HG02852 (cell line): ENCODE results near the gene CDC42BPB.
"Not testable (repeated sequence)": the region's sequence is repeated elsewhere in the genome, so short reads cannot be mapped to it uniquely, and the experiment has no call there.

ENCODE experiments used
- ATAC-seq: cut with Tn5 transposase; IDR thresholded peaks from one replicate; pipeline ENCODE4 v1.9.1; 2021; ENCODE audit warnings: mild to moderate bottlenecking, moderate library complexity; ENCODE audit not compliant: unreplicated experiment

CDC42BPB gene

GRCh38 chr14:102931580-102932285 lies 125.6 kb downstream of the CDC42BPB start:
- no peak for ATAC-seq

GRCh38 chr14:102930753-102931579 lies 126.4 kb downstream of the CDC42BPB start:
- no peak for ATAC-seq

GRCh38 chr14:102930138-102930752 lies 127.1 kb downstream of the CDC42BPB start:
- no peak for ATAC-seq

- no peak for ATAC-seq
Observed at GRCh38 chr14:102929241-102930137, 127.9 kb downstream of the CDC42BPB start.

- no peak for ATAC-seq
Observed at GRCh38 chr14:102928412-102929240, 128.7 kb downstream of the CDC42BPB start.

- ATAC-seq: no peak
Observed at GRCh38 chr14:102927878-102928411, 129.4 kb downstream of the CDC42BPB start.

GRCh38 chr14:102927346-102927877 lies 129.9 kb downstream of the CDC42BPB start:
- ATAC-seq: no peak

GRCh38 chr14:102926840-102927239 lies 130.5 kb downstream of the CDC42BPB start:
- not testable (repeated sequence) for ATAC-seq

- ATAC-seq: no peak
Observed at GRCh38 chr14:102926104-102926503, 131.2 kb downstream of the CDC42BPB start.

GRCh38 chr14:102925646-102926045 lies 131.7 kb downstream of the CDC42BPB start:
- ATAC-seq: no peak

- no peak for ATAC-seq
Observed at GRCh38 chr14:102924632-102925588, 132.4 kb downstream of the CDC42BPB start.

GRCh38 chr14:102923925-102924486 lies 133.3 kb downstream of the CDC42BPB start:
- ATAC-seq: no peak

- no peak for ATAC-seq
Observed at GRCh38 chr14:102923201-102923924, 134.0 kb downstream of the CDC42BPB start.

- no peak for ATAC-seq
Observed at GRCh38 chr14:102922490-102923200, 134.7 kb downstream of the CDC42BPB start, which contains the start of gene AMN. Gene AMN (plus strand): TSS chr14:102922663. CDS start chr14:102922689, 26 bp downstream.

GRCh38 chr14:102920998-102921304 lies 136.4 kb downstream of the CDC42BPB start:
- ATAC-seq: no peak

GRCh38 chr14:102920273-102920997 lies 136.9 kb downstream of the CDC42BPB start:
- ATAC-seq: no peak
